ENCODE data around the gene JADE1.

- TF ChIP-seq POLR2AphosphoS5 (IDR thresholded peaks at IDR 0.05; ENCODE audit: low read depth, low read length) (no peak), POLR2A (IDR thresholded peaks at IDR 0.05; ENCODE audit: low read depth, low read length) (no peak)
Measured at GRCh38 chr4:128871948-128872347, 62.4 kb downstream of the JADE1 start.

Data from GM12892 (cell line).